Measurements from ENCODE around the gene SV2B. TPM values are rescaled to one million over a fixed set of nuclear protein-coding genes. Genes with fewer than 3 reads are reported as not detected.

The SV2B gene
- total RNA-seq, 1 experiment from 2014 or later, result not detected

DNA sequence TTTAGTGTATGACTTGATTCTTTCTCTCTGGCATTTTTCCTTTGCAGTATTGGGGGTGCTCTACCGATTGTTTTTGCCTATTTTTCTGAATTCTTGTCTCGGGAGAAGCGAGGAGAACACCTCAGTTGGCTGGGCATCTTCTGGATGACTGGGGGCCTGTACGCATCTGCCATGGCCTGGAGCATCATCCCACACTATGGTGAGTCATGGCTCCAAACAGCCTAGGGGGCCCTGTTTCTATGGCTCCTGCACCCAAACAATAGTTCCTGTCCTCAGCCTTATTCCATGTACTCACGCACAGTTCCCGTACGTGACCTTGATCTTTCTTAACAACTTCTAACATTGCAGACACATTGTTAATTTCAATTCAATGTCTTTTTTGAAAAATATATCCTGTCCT lies 152.3 kb downstream of the SV2B start:
- no peak overlapping the region for H3K27ac ChIP-seq (ENCODE audit: insufficient read length, low read depth, low read length)
- H3K23me2 ChIP-seq (ENCODE audit: insufficient read length, low read depth, low read length, poor library complexity, severe bottlenecking), result no peaks in the 10 kb centered on the region
- no peak overlapping the region for H3K14ac ChIP-seq (ENCODE audit: insufficient read depth, low read length)
- H2BK5ac ChIP-seq (ENCODE audit: insufficient read length, low read length), result no peak overlapping the region
- H2BK20ac ChIP-seq (ENCODE audit: low read depth, low read length, poor library complexity, severe bottlenecking), result no peak overlapping the region
- H3K9me3 ChIP-seq (ENCODE audit: control insufficient read depth, low read depth, low read length), result no peaks in the 10 kb centered on the region
- Mint-ChIP-seq H3K36me3 (ENCODE audit: insufficient read depth in 1 of 3, low read depth in 3 of 3) (no peaks in the 10 kb centered on the region), H3K4me3 (no peak overlapping the region), H3K9me3 (no peaks in the 10 kb centered on the region), H3K4me1 (peaks cover 0 to 1% of the 10 kb centered on the region in 2 experiments; a peak in 1 of 4 replicates), H3K27ac (no peak overlapping the region), H3K27me3 (ENCODE audit: low read depth) (peaks cover 13% of the 10 kb centered on the region)
- H2BK12ac ChIP-seq (ENCODE audit: insufficient read length, low read depth, low read length), result no peak overlapping the region
- H3K79me2 ChIP-seq (ENCODE audit: insufficient read depth, low read length), result no peaks in the 10 kb centered on the region
- H3K4me1 ChIP-seq (ENCODE audit: insufficient read depth, low read length), result no peaks in the 10 kb centered on the region
- no peak for TF ChIP-seq CTCF (conservative IDR thresholded peaks at IDR 0.05)
- no peak for DNase-seq
- no peak overlapping the region for H3K4ac ChIP-seq (ENCODE audit: low read depth, low read length)
- H4K20me1 ChIP-seq (ENCODE audit: control insufficient read depth, insufficient read depth, insufficient read length), result no peaks in the 10 kb centered on the region
- no peak overlapping the region for H4K8ac ChIP-seq (replicated peaks; ENCODE audit: insufficient read length, low read depth, low read length)
- H3K27me3 ChIP-seq (ENCODE audit: insufficient read depth, low read length), result no peaks in the 10 kb centered on the region
- H3K79me1 ChIP-seq (ENCODE audit: insufficient read depth, low read depth, low read length, poor library complexity, severe bottlenecking), result no peaks in the 10 kb centered on the region
- WGBS (ENCODE audit: extremely low coverage, insufficient read length, low lambda C conversion rate), result no CpG with 5 or more reads among the region's 7 CpGs
- H3K18ac ChIP-seq (ENCODE audit: insufficient read length, low read depth, low read length), result no peak overlapping the region
- H4K5ac ChIP-seq (ENCODE audit: insufficient read length, low read depth, low read length), result no peak overlapping the region
- H3K23ac ChIP-seq (ENCODE audit: insufficient read length, low read depth, low read length), result no peak overlapping the region
- no peak overlapping the region for H2BK15ac ChIP-seq (ENCODE audit: low read depth, low read length)
- H3T11ph ChIP-seq (ENCODE audit: low read length), result no peak overlapping the region
- no peak overlapping the region for H2AK5ac ChIP-seq (ENCODE audit: insufficient read length, low read length)
- H3K56ac ChIP-seq (ENCODE audit: insufficient read length, low read depth, low read length), result no peak overlapping the region
- H2AFZ ChIP-seq (ENCODE audit: low read length), result no peak overlapping the region
- no peak overlapping the region for H3K9ac ChIP-seq (ENCODE audit: extremely low read depth, insufficient read length, low read length)
- no peak overlapping the region for H4K91ac ChIP-seq (ENCODE audit: insufficient read length, low read depth, low read length)
- H3K4me2 ChIP-seq (ENCODE audit: insufficient read depth, insufficient read length, low read length), result no peak overlapping the region
- no peak overlapping the region for H2BK120ac ChIP-seq (ENCODE audit: low read depth, low read length, poor library complexity, severe bottlenecking)

Measured in H9 (cell line).